Measurements from ENCODE around the gene ACKR4.
A peak's percentile ranks its signal among the peaks of the same experiment; 100 is the strongest.

DNA sequence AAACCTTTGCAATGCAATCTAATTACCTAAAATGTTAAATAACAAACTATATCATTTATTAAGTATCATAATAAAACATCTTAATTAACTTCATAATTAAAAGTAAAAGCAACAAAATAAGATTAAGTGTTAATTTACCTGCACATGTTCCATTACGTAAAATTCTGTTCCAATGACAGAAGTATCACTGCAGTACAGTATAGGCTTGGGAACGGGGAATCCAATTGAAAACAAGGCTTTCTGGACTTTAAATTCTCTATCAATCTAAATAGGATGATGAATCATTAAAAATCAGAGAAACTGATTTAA lies 45.4 kb downstream of the ACKR4 start:
- TF ChIP-seq POLR2A (IDR thresholded peaks at IDR 0.05) = no peak
- TF ChIP-seq, protein P1, sequence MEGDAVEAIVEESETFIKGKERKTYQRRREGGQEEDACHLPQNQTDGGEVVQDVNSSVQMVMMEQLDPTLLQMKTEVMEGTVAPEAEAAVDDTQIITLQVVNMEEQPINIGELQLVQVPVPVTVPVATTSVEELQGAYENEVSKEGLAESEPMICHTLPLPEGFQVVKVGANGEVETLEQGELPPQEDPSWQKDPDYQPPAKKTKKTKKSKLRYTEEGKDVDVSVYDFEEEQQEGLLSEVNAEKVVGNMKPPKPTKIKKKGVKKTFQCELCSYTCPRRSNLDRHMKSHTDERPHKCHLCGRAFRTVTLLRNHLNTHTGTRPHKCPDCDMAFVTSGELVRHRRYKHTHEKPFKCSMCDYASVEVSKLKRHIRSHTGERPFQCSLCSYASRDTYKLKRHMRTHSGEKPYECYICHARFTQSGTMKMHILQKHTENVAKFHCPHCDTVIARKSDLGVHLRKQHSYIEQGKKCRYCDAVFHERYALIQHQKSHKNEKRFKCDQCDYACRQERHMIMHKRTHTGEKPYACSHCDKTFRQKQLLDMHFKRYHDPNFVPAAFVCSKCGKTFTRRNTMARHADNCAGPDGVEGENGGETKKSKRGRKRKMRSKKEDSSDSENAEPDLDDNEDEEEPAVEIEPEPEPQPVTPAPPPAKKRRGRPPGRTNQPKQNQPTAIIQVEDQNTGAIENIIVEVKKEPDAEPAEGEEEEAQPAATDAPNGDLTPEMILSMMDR (IDR thresholded peaks at IDR 0.05) = peak in 3 of 6 experiments; percentile 2 to 24 (median 6)
